ENCODE results near the gene ZNF410. TPM values are rescaled to one million over a fixed set of nuclear protein-coding genes. Genes with fewer than 3 reads are reported as not detected.

ZNF410 gene
- polyA plus RNA-seq, 1 donor: 38.5 TPM

DNA sequence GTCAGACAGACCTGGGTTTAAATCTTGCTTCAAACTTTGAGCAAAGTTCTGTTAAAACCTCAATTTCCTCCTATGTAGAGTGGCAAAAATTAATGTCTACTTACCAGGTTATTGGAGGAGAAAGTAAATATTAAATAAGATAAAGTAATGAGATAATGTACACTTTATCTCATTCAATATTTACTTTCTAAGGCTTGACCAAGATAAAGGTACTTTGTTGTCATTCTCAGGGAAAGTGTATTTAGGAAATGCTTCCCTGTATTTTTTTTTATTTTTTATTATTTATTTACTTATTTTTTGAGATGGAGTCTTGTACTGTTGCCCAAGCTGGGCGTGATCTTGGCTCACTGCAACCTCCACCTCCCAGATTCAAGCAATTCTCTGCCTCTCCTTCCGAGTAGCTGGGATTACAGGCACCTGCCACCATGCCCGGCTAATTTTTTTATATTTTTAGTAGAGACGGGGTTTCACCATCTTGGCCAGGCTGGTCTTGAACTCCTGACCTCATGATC, 58.6 kb downstream of the ZNF410 start:
- Histone ChIP-seq H3K9me3 (ENCODE audit: control insufficient read depth, low read depth, low read length) (no peaks in the 10 kb centered on the region), H3K36me3 (ENCODE audit: control insufficient read depth, insufficient read depth, low read length) (peaks cover 21% of the 10 kb centered on the region), H3K27me3 (ENCODE audit: control insufficient read depth, insufficient read depth, low read length) (peaks cover 36% of the 10 kb centered on the region), H3K4me3 (ENCODE audit: low read length) (no peak overlapping the region), H3K27ac (ENCODE audit: low read length) (no peak overlapping the region), H3K4me1 (ENCODE audit: control insufficient read depth, insufficient read depth, low read length) (peaks cover 3% of the 10 kb centered on the region)
- peak; percentile 6 to 14 for DNase-seq
- no CpG with 5 or more reads among the region's 4 CpGs for WGBS (ENCODE audit: insufficient coverage, low lambda C conversion rate)

DNA sequence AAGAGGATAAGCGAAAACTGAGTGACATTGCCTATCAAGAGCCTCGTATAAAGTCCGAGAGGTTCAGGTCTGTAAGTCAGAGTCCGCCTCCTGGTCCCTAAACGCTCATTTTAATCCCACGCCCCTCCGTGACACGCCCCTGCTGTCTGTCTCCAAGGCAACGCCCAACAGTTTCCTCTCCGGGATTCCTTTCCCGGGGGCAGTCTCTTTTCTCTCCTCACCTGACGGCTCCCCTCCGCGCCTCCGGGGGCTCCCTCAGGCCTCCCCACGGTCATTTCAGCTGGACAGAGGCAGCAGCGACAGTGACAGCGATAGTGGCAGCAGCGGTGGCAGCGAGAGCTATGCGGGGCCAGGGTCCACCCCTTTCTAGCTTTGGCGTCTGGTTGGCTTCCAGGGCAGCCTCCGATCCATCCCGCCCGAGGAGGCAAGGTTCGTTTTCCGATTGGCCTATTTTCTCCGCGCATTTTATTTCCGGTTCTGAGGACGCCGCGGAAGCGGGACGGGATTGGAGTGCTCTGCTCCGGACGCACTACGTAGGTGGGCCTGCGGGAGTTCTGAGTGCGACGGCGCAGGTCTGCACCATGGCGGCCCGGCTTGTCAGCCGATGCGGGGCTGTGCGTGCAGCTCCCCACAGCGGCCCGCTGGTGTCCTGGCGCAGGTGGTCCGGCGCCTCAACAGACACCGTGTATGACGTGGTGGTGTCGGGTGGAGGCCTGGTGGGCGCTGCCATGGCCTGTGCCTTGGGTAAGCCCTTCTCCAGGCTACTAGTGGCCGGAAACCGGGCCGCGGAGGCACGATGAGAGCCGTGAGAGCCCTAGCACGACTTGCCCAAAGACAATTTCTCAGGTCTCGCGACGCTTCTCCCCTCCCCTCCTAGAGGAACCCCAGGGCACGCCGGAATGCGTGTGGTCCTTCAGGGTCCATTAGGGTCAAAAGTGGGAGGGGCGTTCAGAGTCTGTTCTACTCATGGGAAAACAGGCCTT, 63.4 kb downstream of the ZNF410 start, which contains the start of the genes COQ6 and FAM161B:
COQ6 (plus strand) TSS at position 551 of the 983 bp plus-strand sequence; CDS start at position 582, 31 bp downstream.
FAM161B (minus strand) TSS at position 343 of the 983 bp plus-strand sequence; CDS start at position 275, 68 bp downstream.
- no peaks in the 10 kb centered on the region for H3K9me3 ChIP-seq (ENCODE audit: control insufficient read depth, low read depth, low read length)
- peaks cover 10% of the 10 kb centered on the region for H3K36me3 ChIP-seq (ENCODE audit: control insufficient read depth, insufficient read depth, low read length)
- peak within 1 kb of the TSS; percentile 94 for H3K4me3 ChIP-seq (ENCODE audit: low read length)
- WGBS (ENCODE audit: insufficient coverage, low lambda C conversion rate): 0% methylated on average over 1 of the region's 70 CpGs
- no peaks in the 10 kb centered on the region for H3K4me1 ChIP-seq (ENCODE audit: control insufficient read depth, insufficient read depth, low read length)
- peaks cover 8% of the 10 kb centered on the region for H3K27me3 ChIP-seq (ENCODE audit: control insufficient read depth, insufficient read depth, low read length)
- DNase-seq: peak; percentile 95 to 98
- H3K27ac ChIP-seq (ENCODE audit: low read length): peak within 1 kb of the TSS; percentile 89

- no CpG with 5 or more reads among the region's 1 CpG for WGBS (ENCODE audit: insufficient coverage, low lambda C conversion rate)
- no peaks in the 10 kb centered on the region for H3K27me3 ChIP-seq (ENCODE audit: control insufficient read depth, insufficient read depth, low read length)
- H3K27ac ChIP-seq (ENCODE audit: low read length): no peak overlapping the region
- peaks cover 34% of the 10 kb centered on the region for H3K36me3 ChIP-seq (ENCODE audit: control insufficient read depth, insufficient read depth, low read length)
- no peak for DNase-seq
- H3K4me1 ChIP-seq (ENCODE audit: control insufficient read depth, insufficient read depth, low read length): no peaks in the 10 kb centered on the region
- H3K4me3 ChIP-seq (ENCODE audit: low read length): no peak overlapping the region
- no peaks in the 10 kb centered on the region for H3K9me3 ChIP-seq (ENCODE audit: control insufficient read depth, low read depth, low read length)
Measured at GRCh38 chr14:73953731-73954130, 67.1 kb downstream of the ZNF410 start.

- H3K27ac ChIP-seq (ENCODE audit: low read length): no peak overlapping the region
- H3K9me3 ChIP-seq (ENCODE audit: control insufficient read depth, low read depth, low read length): no peaks in the 10 kb centered on the region
- H3K36me3 ChIP-seq (ENCODE audit: control insufficient read depth, insufficient read depth, low read length): peaks cover 50% of the 10 kb centered on the region
- no CpG with 5 or more reads among the region's 5 CpGs for WGBS (ENCODE audit: insufficient coverage, low lambda C conversion rate)
- no peak for DNase-seq
- H3K4me3 ChIP-seq (ENCODE audit: low read length): no peak overlapping the region
- no peaks in the 10 kb centered on the region for H3K4me1 ChIP-seq (ENCODE audit: control insufficient read depth, insufficient read depth, low read length)
- H3K27me3 ChIP-seq (ENCODE audit: control insufficient read depth, insufficient read depth, low read length): no peaks in the 10 kb centered on the region
Measured at GRCh38 chr14:73955674-73956073, 69.0 kb downstream of the ZNF410 start.

GRCh38 chr14:73958591-73958990, 71.9 kb downstream of the ZNF410 start:
- no peaks in the 10 kb centered on the region for H3K27me3 ChIP-seq (ENCODE audit: control insufficient read depth, insufficient read depth, low read length)
- H3K36me3 ChIP-seq (ENCODE audit: control insufficient read depth, insufficient read depth, low read length): peaks cover 67% of the 10 kb centered on the region
- no peak overlapping the region for H3K27ac ChIP-seq (ENCODE audit: low read length)
- no peak for DNase-seq
- H3K9me3 ChIP-seq (ENCODE audit: control insufficient read depth, low read depth, low read length): no peaks in the 10 kb centered on the region
- H3K4me1 ChIP-seq (ENCODE audit: control insufficient read depth, insufficient read depth, low read length): no peaks in the 10 kb centered on the region
- no peak overlapping the region for H3K4me3 ChIP-seq (ENCODE audit: low read length)

GRCh38 chr14:73961192-73961591, 74.5 kb downstream of the ZNF410 start:
- DNase-seq: no peak
- Histone ChIP-seq H3K9me3 (ENCODE audit: control insufficient read depth, low read depth, low read length) (no peaks in the 10 kb centered on the region), H3K27ac (ENCODE audit: low read length) (no peak overlapping the region), H3K27me3 (ENCODE audit: control insufficient read depth, insufficient read depth, low read length) (no peaks in the 10 kb centered on the region), H3K4me1 (ENCODE audit: control insufficient read depth, insufficient read depth, low read length) (no peaks in the 10 kb centered on the region), H3K4me3 (ENCODE audit: low read length) (no peak overlapping the region), H3K36me3 (ENCODE audit: control insufficient read depth, insufficient read depth, low read length) (peaks cover 69% of the 10 kb centered on the region)
- no CpG with 5 or more reads among the region's 12 CpGs for WGBS (ENCODE audit: insufficient coverage, low lambda C conversion rate)

- no peak for DNase-seq
- Histone ChIP-seq H3K27ac (ENCODE audit: low read length) (no peak overlapping the region), H3K27me3 (ENCODE audit: control insufficient read depth, insufficient read depth, low read length) (no peaks in the 10 kb centered on the region), H3K9me3 (ENCODE audit: control insufficient read depth, low read depth, low read length) (no peaks in the 10 kb centered on the region), H3K36me3 (ENCODE audit: control insufficient read depth, insufficient read depth, low read length) (peaks cover 71% of the 10 kb centered on the region), H3K4me1 (ENCODE audit: control insufficient read depth, insufficient read depth, low read length) (no peaks in the 10 kb centered on the region), H3K4me3 (ENCODE audit: low read length) (no peak overlapping the region)
- 100% methylated on average over 1 of the region's 4 CpGs for WGBS (ENCODE audit: insufficient coverage, low lambda C conversion rate)
Measured at GRCh38 chr14:73965216-73965615, 78.6 kb downstream of the ZNF410 start.

DNA sequence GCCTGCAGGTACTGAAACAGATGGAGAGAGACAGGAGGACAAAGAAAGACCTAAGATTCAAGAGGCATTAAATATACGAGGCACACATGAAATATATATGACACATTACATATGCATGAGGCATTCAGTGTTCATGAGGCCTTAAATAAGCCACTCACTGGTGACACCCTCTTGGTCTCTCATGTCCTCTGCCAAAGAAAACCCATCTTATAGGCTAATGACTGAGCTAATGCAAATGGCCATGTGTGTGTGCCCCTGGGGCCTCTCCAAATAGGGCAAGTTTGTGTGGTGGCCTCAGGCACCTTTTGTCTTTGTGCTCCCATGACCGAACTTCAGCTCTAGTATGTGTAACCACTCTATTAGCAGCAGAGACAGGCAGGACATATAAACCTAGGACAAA, 82.2 kb downstream of the ZNF410 start:
- Histone ChIP-seq H3K9me3 (ENCODE audit: control insufficient read depth, low read depth, low read length) (no peaks in the 10 kb centered on the region), H3K36me3 (ENCODE audit: control insufficient read depth, insufficient read depth, low read length) (peaks cover 75% of the 10 kb centered on the region), H3K4me1 (ENCODE audit: control insufficient read depth, insufficient read depth, low read length) (no peaks in the 10 kb centered on the region), H3K27ac (ENCODE audit: low read length) (no peak overlapping the region), H3K4me3 (ENCODE audit: low read length) (no peak overlapping the region), H3K27me3 (ENCODE audit: control insufficient read depth, insufficient read depth, low read length) (no peaks in the 10 kb centered on the region)
- no peak for DNase-seq
- no CpG with 5 or more reads among the region's 2 CpGs for WGBS (ENCODE audit: insufficient coverage, low lambda C conversion rate)

DNA sequence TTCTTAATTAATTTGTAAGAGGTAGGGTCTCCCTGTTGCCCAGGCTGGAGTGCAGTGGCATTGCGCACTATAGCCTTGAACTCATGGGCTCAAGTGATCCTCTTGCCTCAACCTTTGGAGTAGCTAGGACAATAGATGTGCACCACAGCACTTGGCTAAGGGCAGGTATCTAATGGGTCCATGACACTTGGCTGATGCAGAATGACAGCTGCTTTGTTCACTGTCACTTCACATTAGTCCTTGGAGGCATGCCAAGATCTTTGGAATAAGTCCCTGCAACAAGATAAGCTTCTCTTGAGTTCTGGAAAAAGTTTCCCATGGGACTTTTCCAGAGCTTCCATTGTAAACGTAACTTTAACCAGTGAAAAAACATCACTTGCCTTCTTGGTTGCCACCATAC, 86.8 kb downstream of the ZNF410 start:
- Histone ChIP-seq H3K4me1 (ENCODE audit: control insufficient read depth, insufficient read depth, low read length) (peaks cover 7% of the 10 kb centered on the region), H3K27ac (ENCODE audit: low read length) (no peak overlapping the region), H3K9me3 (ENCODE audit: control insufficient read depth, low read depth, low read length) (no peaks in the 10 kb centered on the region), H3K36me3 (ENCODE audit: control insufficient read depth, insufficient read depth, low read length) (peaks cover 75% of the 10 kb centered on the region), H3K27me3 (ENCODE audit: control insufficient read depth, insufficient read depth, low read length) (no peaks in the 10 kb centered on the region), H3K4me3 (ENCODE audit: low read length) (no peak overlapping the region)
- DNase-seq: no peak
- no CpG with 5 or more reads among the region's 2 CpGs for WGBS (ENCODE audit: insufficient coverage, low lambda C conversion rate)

DNA sequence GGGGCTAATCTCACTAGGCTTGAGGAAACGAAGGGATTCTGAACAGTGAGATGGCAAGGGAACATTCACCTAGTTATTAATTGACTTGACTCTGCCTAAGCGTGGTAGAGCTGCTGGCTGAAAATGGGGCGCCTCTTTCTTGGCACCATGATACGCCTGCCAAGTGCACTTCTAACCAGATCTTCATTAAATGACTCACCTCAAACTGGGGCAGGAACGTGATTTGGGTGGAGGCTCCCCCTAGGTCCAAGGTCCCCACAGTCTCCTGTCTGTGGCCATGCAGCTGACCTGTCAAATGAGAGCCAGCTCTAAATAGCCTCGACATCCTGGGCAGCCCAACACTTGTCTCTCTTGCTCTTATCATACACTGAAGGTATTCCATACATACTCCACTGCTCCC, 89.5 kb downstream of the ZNF410 start:
- Histone ChIP-seq H3K27me3 (ENCODE audit: control insufficient read depth, insufficient read depth, low read length) (no peaks in the 10 kb centered on the region), H3K9me3 (ENCODE audit: control insufficient read depth, low read depth, low read length) (no peaks in the 10 kb centered on the region), H3K27ac (ENCODE audit: low read length) (no peak overlapping the region), H3K4me3 (ENCODE audit: low read length) (no peak overlapping the region), H3K4me1 (ENCODE audit: control insufficient read depth, insufficient read depth, low read length) (peaks cover 7% of the 10 kb centered on the region), H3K36me3 (ENCODE audit: control insufficient read depth, insufficient read depth, low read length) (peaks cover 57% of the 10 kb centered on the region)
- DNase-seq: peak in 1 of 2 donors; percentile 25
- no CpG with 5 or more reads among the region's 6 CpGs for WGBS (ENCODE audit: insufficient coverage, low lambda C conversion rate)

Data from large intestine (tissue), 3 donors.